UCSD-AML1 (cell line): ENCODE measurements around the gene RSAD1.

ENCODE experiments used
- DNase-seq: peaks from one replicate; lab custom pipeline; 2025; ENCODE audit not compliant: unreplicated experiment; lab: John Stamatoyannopoulos, UW

The RSAD1 gene

DNA sequence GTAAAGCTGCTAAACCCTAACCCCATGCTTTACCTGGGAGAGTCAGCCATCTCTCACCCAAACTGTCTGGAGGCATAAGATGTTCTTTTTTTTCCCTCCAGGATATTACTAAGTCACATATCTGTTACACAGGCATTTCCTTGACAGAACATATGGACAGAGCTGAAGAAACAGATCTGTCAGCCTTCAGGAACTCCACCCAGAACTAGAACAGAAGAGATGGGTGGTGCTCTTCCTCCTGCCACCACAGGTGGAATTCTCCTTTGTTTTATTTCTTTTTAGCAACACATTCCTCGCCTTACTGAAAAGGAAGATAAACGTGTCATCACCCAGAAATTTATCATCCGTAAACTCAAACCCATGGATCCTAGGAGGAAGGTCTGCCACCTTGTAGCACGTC, 38.4 kb downstream of the RSAD1 start:
- no peak for DNase-seq

DNA sequence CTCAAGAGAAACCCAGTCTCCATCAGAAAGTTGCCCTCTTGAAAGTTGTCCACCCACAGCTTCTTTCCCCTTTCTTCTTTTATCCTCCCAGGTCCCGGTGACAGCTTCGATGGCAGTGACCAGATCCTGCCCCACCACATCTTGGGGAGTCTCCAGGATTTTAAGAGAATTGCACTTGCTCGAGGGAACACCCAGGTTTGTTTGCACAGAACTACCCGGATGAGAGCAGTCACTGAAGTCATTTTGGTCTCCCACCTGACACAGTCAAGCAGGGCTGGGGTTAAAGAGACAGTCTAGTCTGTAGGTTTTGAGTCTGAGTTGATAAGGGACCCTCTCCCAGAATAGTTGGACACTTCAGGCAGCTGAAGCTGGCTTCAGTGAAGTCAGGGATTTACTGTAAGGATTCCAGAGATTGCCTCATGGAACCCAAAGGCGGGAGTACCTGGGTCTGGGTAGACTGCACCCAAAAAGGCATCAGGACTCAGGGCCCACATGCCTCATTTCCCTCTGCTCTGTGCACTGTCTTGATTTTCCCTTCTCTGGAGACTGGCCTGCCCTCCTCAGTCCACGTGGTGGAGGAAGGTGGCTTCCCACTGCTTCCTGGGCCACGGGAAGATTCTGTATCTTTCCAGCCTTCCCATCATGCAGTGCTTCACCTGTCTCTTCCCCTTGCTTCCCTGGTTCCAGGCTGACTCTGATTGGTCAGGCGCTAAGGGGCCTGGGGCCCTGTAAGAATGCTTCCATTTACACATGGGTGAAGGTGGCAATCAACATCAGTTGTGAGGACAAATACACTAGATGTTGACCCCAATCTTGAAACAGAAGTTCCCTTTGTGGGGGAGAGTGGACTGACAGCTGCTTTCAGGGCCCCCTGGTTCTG, 39.1 kb downstream of the RSAD1 start:
- DNase-seq, result no peak

DNA sequence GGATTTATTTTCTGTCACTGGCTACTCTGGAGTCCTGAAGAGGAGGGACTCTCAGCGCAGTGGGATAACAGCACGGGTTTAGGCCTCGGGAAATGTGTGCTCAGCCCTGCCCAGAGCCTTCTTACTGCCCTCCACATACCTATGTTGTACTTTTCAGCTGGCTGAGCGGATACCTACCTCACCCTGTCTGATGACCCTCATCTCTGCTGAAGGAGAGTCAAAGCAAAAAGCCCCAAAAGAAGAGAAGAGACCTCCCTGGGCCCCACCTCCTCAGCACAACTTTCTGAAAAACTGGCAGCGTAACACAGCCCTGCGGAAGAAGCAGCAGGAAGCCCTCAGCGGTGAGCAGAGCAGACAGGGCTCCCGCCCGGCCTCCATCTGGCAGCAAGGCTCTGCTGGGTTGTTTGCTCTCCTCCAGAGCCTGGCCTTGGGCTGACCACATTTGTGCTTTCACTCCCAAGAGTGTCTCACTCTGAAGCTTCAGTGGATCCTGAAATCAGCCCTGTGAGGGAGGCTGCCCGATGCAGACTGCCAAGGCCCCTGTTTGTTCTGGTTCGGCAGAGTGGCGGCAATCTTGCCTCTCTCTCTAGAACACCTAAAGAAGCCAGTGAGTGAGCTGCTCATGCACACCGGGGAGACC, 39.8 kb downstream of the RSAD1 start:
- no peak for DNase-seq

DNA sequence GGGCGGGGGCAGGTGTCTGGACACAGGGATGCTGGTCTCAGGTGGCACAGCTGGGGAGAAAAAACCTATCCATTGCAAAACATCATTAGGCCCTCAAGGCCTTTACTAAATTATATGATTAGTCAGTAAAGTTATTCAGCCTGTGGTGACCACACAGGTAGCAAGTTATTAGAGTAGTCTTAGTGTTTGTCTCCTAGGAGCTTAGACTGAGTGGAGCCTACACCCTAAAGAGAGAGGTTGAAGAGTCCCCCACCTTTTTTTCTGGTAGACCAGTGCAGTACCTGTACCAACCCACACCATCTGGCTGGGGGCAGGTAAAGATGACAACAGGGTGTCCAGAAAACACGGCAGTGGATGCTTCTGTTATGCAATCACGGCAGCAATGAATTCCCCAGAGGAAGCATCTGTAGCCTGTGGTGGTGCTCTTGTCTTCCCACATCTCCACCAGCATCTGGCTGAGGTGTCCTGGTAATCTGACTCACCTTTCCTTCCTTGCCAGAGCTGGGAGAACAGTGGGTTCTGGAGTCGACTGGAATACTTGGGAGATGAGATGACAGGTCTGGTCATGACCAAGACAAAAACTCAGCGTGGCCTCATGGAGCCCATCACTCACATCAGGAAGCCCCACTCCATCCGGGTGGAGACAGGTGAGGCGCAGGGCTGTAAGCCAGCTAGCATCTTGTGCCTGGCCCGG, 40.6 kb downstream of the RSAD1 start:
- DNase-seq, result no peak

DNA sequence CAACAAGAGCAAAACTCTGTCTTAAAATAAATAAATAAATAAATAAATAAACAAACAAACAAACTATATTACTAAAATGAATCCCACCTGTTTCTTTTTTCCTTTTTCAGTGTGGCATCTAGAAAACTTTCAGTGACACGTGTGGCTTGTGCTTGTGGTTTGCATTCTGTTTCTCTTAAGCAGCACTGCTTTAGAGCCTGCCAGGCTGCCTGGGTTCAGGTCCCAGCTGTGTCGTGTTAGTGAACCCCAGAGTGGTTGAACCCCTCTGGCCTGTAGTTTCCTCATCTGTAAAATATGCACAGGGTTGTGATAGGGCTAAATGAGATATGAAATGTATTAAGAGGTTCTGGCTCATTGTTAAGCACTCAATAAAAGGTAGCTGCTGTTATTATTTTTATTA, 41.8 kb downstream of the RSAD1 start:
- no peak for DNase-seq

DNA sequence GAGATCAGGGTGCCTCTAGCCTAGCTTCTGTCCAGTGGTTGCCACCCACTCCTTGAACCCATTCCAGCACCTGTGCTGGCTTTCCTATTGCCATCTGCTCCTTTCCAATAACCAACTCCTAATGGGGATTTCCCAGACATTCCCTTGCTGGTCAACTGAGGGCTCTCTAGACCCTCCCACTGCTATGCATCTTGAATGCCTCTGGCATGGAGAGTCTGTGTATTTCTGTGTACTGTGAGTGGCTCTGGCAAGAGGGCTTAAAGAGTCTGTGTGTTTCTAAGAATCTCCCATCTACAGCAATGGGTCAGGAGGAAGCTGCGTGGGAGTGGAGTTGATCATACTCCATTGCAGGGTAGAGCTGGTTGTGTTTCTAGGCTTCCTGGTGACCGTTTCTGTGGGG, 42.9 kb downstream of the RSAD1 start:
- DNase-seq, result no peak

DNA sequence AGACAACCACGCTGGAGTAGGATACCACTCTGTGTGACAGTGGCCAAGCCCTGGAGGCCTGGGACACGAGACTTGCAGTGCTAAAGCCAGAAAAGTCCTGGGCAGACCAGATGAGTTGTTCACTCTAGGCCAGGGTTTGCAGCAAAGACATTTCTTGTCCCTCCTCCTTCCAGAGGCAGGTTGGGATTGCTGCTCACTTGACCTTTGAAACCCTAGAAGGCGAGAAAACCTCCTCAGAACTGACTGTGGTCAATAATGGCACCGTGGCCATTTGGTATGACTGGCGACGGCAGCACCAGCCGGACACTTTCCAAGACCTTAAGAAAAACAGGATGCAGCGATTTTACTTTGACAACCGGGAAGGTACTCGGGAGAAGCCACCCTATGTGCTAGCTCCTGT, 44.1 kb downstream of the RSAD1 start:
- DNase-seq, result no peak

DNA sequence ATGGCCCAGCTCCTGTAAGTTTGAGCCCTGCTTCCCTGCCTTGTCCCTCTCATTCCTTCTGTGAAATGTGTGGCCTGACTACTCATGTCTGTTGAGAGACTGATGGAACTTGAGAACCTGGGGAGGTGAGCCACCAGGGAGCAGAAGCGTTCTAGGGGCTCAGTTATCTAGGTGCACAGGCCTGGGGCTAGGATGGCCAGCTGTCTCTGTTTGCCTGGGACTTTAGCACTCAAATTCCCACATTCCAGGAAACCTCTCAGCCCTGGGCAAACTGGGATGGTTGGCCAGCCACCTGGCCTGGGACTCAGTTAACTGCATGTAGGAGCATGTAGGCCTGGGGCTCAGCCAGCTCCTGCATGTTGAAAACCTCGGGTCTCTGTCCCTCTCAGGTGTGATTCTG, 44.5 kb downstream of the RSAD1 start:
- DNase-seq, result no peak

DNA sequence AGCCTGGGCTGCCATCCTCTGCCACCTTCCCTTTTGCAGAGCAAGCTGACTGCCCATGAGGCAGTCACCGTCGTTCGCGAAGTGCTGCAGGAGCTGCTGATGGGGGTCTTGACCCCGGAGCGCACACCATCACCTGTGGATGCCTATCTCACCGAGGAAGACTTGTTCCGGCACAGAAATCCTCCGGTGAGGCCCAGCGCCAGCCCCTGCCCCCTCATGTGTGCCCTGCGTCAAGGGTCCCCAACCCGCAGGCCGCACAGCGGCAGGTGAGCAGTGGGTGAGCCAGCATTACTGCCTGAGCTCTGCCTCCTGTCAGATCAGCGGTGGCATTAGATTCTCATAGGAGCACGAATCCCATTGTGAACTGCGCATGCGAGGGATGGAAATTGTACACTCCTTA, 46.2 kb downstream of the RSAD1 start:
- no peak for DNase-seq

DNA sequence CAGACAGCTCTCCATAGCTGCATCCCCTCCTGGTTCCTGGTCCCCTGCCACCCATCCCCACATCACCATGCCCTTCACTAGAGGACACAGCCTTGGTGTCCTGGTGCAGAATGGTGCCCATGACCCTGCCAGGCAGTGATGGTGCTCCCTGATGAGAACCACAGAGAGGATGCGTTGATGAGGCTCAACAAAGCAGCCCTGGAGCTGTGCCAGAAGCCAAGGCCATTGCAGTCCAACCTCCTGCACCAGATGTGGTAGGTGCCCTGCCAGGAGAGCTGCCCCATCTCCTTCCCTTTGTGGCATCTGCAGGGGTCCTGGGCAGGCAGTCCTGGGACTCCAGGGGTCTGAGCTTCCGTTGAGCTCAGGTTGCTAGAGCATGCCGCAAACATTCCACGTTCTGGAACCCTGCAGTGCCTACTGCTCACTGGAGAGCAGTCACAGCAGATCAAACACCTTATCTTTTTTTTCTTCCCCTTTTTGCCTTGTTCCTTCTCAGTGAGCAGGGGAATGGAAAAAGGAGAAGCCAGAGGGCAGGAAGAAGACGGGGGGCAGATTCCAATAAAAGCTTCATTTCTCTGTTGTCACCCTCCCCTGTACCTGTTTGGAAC, 48.6 kb downstream of the RSAD1 start:
- DNase-seq, result no peak

DNA sequence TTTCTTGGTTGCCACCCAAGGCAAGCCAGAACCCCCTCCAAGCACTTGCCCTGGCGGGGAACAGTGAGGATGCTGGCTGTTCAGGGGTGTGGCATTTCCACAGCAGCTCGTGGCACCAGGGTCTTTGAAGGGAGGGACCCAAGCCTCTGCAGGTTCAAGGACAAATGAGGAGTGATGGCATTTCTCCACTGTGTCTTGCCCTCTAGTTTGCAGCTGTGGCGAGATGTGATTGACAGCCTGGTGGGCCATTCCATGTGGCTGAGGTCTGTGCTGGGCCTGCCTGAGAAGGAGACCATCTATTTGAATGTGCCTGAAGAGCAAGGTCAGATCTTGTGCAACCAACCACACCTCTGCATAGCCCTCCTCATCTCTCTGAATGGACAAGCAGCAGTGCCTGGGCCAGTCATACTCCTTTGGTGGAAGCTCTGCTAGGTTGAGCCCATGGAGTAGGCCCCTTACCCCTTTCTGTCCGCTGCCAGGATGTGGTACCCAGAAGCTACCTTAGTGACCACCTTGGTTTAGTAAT, 49.4 kb downstream of the RSAD1 start:
- DNase-seq, result no peak

DNA sequence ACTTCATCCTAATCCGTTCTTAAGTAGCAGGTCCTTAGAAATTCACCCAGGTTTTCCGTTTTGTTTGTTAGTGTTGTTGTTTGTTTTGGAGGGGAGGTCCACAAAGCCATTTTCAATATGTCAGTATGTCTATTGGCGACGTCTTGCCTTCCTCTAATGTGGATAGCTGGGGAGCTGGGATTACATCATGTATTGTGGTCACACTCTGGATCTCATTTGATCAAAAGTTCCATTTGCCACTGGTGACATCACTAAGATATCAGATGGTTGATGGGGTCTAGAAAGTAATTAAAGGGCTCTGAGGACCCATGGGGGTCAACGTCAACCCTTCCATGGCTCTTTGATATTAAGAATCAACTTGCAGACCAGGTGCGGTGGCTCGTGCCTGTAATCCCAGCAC, 51.2 kb downstream of the RSAD1 start:
- no peak for DNase-seq

DNA sequence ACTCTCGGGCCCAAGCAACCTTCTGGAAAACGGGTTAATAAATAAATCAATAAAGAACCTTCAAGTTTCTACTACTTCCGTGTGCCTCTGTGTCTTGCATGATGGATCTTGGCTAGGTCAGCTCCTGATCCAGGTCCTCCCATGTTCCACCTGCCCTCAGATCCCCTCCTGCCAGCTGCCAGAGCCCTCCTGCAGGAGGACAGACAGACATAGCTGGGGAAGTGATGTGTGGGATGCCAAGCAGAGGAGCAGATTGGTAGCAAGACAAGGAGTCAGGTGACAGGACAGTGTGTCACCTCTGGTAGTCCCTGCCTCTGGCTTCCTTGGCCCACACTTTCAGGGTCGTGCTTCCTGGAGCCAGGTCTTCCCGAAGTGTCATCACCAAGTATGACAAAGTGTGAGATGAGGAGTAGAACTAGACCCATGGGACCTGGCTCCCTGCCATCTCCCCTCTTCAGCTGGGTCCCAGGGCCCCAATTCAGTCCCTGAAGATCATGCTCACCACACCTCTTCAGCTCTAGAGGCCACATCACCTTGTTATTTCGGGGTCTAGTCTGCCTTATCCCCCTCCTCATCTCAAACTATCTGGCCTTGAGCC, 52.9 kb downstream of the RSAD1 start:
- no peak for DNase-seq

DNA sequence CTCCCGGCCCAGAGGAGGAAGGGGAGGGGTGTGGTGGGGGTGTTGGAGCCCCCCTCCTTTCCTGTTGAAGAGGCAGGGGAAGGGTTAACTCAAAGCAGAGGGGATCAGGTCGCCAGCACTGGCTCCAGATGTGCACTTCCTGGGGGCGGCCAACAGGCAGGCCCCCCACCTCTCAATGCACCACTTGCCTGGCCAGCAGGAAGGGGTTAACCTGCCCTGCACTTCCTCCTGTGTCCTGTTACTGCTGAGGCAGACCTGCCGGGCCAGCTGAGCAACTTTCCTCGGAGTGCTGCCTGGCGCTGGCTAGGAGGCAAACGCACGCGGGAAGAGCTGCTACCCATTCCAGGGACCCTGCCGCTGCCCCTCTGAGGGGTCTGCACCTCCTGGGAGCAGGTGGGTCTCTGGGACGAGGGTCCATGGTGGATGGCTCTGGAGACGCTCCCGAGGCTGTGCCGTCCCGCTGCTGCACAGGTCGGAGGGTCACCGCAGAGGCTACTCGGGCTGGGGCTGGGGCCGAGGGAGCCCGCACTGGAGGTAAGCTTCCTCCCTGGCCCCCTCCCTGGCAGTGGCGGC, 53.9 kb downstream of the RSAD1 start, which contains the start of gene EPN3:
EPN3 (plus strand) TSS at position 284 of the 573 bp plus-strand sequence. CDS start 3,822 bp downstream, outside the sequence.
- DNase-seq, result peak; percentile 34

DNA sequence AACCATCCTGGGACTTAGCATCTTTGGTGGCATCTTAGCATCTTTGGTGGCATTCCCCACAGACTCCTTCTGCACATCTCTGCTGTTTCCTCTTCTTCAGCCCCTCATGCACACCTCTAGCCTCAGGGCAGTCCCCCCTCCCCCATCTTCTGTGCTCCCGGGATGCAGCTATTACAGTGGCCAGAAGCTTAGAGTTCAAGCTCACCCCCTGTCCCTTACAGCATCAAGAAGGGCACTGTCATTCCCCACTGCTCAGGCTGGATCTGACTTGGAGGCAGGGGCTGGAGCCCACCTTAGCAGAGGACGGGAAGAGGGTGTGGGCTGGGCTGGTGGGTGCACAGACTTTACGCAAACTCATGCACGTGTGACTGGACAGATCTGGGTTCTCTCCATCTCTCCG, 54.5 kb downstream of the RSAD1 start:
- no peak for DNase-seq

DNA sequence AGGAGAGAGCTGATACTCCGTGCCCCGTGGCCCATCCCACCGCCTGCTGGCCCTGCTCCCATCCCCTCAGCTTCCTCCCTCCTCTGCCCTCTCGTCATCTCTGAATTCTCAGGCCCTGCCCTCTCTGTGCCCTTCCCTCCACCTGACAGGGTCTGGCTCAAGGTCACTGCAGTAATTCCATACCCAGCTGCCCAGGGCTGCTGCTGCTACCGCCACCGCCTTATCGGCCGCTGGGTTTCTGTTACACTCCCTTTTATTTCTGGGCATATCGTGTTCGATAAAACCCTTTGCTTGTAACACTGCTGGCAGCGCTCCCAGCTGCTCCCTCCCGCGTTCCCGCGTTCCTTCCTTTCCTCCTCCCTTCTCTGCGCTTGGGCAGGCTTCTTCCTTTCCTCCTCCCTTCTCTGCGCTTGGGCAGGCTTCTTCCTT, 55.1 kb downstream of the RSAD1 start:
- no peak for DNase-seq

DNA sequence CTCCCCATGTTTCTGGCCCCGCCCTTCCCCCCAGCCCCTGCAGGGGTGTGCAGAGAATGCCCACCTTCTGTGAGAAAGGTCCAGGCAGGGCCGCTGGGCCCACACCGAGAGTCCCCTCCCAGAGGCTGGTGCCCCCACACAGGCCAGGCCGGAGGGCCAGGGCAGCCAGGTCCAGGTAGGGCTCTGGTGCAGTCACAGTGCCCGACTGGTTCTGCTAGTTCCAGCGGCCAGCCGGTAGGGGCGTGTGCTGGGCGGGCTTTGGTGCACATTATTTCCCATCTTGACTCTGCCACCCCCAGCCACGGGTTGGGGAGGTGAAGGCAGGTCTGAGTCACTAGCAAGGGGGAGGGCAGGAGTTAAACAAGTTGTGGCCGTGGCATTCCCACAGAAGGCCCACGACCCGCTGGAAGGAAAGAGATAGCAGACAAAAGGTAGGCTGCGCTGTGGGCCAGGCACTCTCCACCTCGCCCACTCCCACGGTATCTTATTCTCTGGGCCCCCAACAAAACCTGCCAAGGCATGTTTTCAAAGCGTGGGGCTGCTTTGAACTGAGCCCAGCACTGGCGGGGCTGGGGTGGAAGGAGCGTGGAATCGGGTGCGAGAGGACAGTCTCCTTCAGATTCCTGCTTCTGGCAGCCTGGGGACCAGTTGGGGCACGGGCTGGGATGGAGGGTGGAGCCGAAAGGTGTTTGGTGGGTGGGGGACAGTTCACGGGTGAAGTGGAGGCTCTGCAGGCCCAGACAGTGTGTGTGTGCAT, 55.7 kb downstream of the RSAD1 start:
- DNase-seq, result no peak

DNA sequence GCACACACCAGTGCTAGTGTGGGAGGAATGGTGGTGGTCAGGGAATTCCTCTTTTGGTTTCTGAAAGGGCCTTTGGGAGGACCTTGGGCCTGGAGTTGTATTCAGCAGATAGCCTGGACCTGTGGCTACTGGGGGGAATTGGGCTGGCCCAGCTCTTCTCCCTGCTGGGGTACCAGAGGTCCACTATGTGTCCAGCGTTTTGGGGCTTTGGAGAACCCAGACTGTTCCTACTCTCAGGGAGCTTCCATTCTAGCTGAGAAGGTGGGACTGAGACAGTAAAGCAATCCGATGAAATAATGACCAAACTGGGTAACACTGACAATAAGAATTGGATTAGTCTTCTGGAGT, 56.3 kb downstream of the RSAD1 start:
- no peak for DNase-seq

DNA sequence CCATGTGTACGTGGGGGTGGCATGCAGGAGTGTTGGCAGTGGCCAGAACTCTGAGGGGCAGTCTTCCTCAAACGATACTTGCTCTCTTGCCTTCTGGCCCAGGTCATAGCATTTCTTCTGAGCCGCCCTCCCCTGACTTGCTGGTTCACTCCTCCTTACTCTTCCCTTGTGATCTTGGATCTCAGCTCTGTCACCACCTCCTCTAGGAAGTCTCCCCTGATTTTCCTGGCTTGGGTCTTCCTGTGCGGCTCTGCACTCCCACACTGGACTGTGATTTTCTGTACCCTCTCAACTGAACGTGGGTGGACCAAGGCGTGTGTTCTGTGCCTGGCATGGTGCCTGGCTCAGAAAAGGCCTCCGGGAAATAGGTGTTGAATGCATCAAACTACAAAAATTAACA, 56.7 kb downstream of the RSAD1 start:
- no peak for DNase-seq
